ENCODE measurements around the gene KIAA0753.

GRCh38 chr17:6539871-6540270 is 100.6 kb downstream of the KIAA0753 start:
- TF ChIP-seq CTCF (IDR thresholded peaks at IDR 0.05 in 4 of 5, conservative IDR thresholded peaks at IDR 0.05 in 1 of 5) (no peak), POLR2A (IDR thresholded peaks at IDR 0.05) (no peak)
